Activated naive CD4-positive, alpha-beta T cell treated with Interleukin-2 at 50 U/mL for 16 hours (primary cell): ENCODE data around the gene CDH22.

Experiments used
- DNase-seq: peaks from one replicate; pipeline ENCODE4 v3.0.0-alpha.2; 2020

CDH22 gene

DNA sequence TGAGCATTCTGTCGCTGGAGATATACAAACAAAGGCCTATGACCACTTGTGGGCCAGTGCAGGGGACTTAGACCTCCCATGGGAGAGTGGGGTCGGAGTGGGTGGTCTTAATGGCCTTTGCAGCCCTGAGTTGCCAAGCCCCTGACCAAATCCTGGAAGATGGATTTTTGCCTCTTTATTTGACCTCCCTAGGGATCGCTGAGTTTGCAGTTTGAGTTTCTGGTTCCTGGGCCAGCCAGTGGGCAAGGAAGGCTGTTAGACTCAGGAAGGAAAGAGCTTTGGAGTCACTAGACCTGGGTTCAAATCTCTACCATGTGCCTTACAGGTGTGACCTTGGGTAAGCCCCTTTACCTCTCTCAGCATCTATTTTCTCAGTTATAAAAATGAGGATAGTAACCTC is 96.0 kb downstream of the CDH22 start:
- DNase-seq = no peak

DNA sequence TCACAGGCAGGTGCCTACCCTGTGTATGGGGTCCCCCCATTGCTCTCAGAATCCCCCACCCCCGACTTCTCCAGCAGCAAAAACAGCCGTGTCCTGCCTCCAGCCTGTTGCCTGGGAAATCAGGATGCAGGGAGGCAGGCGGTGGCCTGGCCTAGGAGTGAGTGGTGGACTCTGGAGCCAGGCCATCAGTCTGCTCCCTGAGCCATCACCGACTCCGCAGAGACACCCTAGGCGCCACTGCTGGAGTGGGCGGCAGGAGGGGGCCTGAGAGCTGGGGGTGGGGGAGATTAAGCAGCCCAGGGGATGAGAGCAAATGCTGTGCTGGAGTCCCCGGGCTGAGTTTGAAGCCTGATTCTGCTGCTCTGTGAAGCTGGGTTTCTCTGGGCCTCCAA is 97.0 kb downstream of the CDH22 start:
- DNase-seq = no peak

DNA sequence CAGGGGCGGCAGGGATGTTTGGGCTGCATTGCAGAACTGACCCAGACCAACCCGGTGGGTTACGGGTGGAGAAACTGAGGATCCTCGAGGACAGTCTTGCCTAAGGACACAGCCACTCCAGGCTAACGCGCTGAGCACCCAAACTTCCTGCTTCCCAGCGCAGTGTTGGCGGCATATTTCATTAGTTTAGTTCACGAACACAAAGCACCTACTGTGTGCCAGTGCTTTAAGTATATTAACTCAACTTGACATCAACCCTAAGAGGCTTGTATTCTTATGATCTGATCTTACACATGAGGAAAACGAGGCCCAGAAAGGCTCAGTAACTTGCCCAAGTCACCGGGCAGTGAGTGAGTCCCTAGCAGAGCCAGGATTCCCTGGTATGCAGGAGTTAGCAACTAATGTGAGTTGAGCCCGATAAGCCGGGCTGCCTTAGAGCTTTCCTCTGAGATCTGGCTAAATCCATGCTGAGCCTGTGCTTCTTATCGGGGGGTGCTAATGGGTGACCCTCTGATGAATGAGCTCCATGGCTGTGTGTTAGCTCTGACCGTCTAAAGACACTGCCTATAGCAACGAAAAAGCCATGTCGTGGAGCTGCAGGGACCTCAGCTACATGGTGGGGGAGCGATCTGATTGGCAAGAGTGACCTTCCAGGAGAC is 97.5 kb downstream of the CDH22 start:
- DNase-seq = no peak

DNA sequence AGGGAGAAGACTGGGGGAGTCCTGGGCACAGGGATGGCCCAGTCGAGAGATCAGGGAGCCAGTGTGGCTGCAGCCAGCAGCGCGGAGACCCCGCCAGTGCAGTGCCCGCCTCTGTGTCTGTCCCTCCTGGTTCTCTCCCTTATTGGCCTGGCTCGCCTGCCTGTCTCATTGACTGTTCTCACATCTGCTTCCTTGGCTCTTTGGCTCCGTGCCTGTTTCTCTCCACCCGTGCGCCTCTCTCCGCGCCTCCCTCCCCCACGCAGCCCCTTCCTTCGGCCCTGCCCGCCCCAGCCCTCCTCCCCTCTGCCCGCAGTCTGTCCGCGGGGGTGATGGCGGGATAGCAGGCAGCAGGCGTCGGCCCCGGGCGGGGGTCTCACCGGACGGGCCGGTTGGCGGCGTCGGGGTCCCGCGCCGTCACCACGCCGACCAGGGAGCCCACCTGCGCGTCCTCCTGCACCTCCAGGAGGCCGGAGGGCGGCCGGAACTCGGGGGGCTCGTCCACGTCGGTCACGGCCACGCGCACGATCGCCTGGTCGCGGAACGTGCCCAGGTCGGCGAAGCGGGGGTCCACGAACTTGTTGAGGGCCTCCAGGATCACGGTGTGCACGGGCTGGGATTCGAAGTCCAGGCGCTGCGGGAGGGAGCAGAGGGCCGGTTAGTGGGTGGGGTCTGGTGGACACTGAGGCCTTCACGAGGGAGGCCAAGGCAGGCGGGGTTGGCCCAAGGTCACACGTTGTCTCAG is 98.2 kb downstream of the CDH22 start:
- DNase-seq = no peak

DNA sequence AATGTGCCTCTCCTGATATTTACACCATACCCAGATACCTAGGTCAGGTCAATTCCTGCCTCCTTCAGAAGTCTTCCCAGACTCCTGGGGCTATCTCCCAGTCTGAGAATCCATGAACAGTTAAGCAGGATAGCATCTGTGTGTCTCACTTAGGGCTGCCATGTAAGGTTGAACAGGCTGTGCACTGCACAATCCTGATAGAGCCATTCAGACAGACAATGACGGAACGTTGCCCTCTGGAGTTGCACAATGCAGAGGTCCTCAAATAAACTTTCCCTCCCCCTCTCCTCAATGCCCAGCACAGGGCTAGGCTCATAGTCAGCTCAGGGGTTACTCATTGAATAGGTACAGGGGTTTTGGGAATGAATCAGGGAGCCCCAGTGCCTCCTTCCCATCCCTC is 100.5 kb downstream of the CDH22 start:
- DNase-seq = no peak

DNA sequence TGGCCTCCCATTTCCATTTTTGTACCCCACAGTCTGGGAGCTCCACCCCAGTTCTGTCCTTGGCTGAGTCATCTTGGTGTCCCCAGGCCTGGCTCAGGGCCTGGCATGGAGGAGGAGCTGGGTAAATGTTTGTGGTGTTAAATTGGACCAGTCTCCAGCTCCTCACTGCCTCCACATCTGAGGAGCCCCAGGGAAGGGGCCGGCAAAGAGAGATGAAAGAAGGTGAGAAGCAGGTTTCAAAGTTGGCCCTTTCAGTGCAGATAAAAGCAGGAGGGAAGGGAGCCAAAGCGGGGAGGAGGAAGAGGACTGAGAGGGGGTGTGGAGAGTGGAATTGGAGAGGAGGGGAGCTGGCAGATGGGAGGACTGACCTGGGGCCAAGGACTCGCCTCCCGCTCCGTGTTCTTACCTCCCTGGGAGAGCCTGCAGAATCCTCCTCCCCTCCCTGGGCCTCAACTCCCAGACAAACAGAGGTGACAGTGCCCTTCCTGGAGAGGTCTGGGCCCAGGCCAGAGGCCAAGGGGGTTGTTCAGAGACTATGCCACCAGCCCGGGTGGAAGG is 101.2 kb downstream of the CDH22 start:
- DNase-seq = no peak

DNA sequence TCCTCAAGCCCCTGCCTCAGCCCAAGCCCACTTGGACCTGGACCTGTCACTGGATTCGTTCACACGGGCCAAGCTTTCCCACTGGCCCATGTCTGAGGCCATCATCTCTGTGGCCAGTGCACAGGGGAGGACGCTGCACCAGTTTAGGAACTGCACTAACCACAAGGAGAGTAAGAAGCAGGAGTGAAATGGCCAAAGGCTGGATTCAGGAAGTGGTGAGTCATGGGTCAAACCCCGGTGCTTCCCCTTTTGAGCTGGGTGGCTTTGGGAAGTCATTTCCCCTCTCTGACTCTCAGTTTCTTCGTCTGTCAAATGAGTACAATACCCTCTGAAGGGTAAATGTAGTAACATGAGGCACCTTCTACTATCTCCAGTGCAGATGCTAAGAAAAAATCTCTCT is 102.3 kb downstream of the CDH22 start:
- DNase-seq = no peak

DNA sequence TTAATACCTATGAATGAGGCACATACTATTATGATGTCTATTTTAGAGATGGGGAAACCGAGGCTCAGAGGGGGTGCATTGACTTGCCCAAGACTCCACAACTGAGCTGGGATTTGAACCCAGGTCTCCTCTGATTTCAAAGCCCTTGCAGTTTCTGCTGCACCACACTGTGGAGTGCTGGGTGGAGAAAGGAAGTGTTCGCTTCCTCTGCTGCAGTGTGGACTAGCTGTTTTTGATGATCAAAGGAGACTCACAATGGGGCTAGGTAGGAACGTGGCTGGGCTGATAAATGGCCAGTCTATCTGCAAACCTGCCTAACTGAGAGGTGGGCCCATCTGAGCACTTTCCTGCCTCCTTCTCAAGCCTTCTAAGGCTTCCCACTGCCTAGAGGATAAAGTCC is 102.9 kb downstream of the CDH22 start:
- no peak for DNase-seq

DNA sequence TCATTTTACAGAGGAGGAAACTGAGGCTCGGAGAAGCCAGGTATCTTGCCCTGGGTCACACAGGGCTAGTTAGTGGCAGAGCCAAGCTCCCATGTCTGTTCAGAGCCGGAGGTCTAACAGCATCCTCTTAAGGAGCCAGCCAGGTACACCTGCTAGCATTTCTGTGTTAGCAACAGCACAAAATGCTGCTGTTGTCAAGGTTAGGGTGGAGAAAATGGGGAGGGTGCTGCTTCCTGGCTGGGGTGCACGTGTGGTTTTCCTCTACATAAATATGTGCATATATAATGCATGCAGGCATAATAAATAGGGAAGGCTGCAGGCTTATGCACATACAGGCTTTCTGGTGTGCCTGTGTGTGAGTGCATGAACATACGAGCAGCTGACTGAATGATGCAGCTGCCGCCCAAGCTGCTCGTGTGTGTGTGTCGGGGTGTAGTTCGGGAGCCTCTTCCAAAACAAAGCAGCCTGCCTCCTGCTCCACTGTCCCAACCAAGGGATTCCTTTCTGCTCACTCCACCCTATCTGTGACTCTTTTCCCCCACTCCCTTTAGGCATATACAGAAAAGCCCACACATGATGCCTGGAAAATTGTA is 103.6 kb downstream of the CDH22 start:
- no peak for DNase-seq

DNA sequence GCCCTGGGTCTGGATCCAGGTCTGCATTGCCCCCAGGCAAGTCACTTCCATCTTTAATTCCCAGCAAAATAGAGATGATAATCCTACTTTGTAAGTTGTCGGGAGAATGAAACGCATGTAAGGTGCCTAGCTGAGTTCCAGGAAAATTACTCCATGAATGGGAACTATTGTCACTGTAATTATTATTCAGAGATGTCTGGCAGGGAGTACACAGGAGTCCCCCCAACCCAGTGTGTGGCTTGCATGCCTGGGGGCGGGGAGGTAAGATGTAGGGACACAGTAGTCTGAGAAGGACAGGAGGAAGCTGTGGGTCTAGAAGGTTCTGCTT is 104.8 kb downstream of the CDH22 start:
- DNase-seq = no peak

DNA sequence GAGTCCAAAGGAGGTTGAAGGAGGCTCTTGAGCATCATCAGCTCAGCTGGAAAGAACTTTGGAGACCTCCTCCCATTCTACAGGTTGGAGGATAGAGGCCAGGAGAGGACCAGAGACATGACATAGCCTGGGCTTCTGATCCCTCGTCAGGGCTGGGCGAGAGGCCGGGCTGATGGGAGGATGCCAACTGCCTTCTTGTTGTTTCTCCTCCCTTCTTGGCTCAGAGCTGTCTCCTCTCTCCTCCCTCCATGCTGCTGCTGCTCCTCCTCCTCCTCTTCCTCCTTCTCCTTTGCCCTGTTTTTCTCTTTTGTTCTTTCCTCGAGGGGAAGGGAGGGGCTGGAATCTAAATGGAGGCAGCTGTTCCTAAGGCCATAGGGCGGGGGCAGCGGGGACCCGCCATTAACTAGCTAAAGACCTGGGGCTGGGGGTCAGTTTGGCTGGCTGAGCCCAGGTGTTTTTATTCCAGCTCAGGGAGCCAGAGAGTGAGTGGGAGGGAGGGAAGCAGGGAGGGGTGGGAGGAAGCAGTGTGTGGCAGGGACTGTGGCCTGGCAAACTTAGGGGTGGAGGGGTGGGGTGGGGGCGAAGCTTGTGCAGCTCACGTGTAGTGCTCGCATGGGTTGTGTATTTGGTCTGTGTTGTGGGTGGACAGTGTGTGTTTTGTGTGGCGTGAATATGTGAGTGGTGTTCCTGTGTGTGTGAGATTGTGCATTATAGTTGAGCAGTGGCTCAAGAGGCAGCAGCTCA is 105.4 kb downstream of the CDH22 start:
- DNase-seq = no peak

DNA sequence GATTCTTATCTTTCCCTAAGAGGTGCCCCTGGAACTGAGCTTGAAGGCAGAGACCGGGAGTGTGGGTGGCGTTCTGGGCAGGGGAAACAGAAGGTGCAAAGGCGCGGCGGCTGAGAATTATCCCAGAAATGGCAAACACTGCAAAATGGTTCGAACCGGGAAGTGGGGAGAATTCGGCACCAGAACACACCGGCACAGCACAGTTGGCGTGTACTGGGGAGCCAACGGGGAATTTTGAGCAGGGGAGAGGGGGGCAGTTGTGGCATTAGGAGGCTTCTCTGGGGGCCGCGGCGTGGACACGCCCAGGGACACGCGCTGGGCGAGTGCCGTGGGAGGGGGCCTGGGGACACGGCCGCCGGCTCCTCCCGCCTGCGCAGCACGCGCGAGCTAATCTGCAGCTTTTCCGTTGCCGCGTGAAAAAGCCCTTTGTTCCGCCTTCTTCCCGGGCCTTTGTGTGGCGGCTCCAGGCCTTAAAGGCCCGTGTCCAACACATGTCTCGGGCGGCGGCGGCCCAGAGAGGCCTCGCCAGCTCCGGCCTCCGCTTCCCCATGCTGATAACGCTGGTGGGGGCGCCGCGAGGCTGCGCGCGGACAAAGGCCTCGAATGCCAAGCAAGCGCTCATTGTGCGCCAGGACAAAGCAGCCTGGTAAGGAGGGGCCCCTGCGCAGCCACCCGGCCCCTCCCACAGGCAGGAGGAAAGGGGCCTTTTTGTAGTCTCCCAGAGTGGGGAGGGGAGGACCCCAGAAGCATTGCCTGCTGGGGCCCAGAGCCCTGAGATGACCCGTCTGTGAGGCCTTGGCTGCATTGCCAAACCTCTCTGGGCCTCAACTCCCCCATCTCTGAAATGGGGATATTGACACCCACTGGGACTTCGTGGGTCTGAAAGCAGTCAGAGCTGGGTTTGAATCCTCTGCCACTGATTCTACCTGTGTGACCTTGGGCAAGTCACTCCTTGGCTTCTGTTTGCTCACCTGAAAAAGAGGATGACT is 107.4 kb downstream of the CDH22 start:
- no peak for DNase-seq

DNA sequence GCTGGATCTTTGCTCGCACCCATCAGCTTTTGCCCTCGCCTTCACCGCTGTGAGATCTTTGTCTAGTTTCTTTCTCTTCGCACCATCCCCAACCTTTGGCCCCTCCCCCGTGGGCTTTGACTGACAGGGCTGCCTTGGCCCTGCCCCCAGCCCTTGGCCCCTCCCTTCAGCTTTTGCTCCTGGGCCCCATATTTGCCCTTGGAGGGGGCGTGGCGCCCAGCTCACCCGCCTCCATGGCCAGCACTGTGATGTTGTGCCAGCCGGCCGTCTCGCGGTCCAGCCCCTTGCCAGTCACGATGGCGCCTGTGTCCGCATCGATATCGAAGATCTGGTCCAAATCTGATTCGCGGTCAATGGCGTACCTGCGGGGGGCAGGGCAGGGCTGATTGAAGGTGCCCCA is 109.1 kb downstream of the CDH22 start:
- DNase-seq = peak; percentile 17

DNA sequence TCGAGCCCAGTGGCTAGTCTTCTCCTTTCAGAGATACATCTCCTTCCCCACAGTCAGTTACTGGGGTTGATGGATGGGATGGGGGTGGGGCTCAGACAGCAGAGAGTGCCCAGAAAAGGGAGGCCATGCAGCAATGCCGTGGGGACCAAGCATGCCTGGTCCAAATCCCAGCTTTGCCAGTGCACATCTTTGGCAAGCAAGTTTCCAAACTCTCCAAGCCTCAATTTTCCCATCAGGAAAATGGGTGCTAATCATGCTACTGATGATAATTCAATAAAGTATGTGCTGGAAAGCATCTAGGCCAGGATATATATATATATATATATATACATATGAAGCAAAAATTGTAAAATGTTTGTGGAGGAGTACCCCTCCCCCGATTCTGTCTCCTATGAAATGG is 111.3 kb downstream of the CDH22 start:
- no peak for DNase-seq

DNA sequence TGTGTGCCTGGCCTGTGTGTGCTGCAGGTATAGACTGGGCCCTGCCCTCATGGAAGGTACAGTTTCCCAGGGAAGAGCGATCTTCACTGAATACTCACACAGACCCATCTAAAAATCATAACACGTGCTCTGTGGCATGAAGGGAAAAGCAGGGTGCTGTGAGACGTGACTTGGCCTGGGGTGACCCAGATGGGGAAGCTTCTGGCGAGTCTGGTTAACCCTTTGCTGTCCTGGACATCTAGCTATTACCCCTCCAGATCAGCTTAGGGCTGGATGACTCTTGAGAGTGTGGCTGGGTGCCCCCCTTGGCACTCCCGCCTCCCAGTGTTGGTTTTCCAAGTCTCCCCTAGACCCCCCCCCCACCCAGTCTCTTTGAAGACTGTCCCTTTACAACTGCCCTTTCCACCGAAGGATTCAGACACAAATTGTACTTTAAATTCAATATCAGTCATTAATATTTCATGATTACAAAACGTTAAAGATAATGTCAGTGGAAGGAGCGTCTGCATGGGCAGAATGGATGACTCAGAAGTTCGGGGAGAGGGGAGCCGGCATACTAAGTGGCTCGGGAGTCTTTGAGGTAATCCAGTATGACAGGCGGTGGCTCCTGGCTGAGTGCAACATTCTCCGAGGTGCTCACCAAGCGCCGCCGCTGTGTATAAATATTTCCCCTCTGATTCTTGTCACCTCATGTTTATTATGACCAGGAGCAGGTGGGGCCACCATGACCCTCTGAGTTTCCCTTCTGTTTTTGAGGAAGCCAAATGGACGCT is 112.8 kb downstream of the CDH22 start:
- DNase-seq = no peak

DNA sequence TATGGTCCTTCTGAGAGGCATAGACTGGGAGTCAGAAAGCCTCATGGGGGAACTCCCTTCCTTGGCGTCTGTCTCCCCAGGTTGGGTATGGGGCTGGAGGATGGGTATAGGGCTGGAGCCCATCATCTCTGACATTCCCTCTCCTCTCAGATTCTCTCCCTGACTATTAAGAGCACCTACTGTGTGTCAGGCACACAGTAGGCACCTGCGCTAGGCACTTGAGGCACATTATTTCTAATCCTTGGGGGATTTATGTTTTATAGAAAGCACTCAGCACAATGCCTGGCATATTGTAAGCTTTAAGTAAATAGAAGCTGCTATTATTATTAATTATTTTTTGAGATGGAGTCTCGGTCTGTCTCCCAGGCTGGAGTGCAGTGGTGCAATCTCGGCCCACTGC is 113.9 kb downstream of the CDH22 start:
- no peak for DNase-seq

DNA sequence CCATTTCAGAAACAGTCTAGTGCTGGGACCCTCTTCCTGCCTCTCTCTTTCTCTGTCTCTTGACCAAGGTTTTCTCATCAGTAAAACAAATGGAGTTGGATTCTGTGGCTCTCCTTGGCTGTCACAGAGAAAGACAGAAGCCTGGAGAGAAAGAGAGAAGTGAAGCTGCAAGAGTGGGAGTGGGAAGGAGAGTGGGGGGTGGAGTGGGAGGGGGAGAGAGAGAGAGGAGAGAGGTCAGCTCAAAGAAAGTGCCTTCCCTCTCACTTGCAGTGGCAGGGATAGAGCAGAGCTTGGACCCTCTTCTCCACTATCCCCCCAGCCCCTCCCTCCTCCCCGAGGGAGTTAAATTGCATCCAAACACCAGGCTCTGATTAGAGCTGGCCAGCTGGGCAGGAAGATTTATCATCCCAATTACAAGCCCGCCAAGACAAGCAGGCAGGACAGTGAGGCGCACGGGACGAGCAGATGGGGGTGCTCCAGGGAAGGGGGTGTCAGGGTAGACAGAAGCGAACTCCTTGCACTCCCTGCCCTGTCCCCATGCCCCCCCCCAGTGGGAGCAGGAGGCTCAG is 115.8 kb downstream of the CDH22 start:
- DNase-seq = no peak

DNA sequence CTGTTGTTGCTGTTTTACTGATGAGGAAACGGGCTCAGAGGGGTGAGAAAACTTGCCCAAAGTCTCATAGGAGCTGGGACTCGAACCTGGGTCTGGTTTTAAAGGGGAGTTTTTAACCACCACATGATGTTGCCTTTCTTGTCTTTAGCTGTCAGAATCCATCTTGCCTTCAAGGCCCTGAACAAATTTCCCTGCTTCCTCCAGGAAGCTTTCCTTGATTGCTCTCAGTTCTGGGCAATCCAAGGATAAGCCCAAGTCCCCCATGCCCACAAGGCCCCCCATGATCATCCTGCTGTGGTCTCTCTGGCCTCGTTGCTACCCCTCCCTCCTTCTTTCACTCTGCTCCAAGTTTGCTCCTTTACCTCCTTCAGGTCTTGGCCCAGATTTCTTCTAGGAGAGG is 116.7 kb downstream of the CDH22 start:
- DNase-seq = no peak

DNA sequence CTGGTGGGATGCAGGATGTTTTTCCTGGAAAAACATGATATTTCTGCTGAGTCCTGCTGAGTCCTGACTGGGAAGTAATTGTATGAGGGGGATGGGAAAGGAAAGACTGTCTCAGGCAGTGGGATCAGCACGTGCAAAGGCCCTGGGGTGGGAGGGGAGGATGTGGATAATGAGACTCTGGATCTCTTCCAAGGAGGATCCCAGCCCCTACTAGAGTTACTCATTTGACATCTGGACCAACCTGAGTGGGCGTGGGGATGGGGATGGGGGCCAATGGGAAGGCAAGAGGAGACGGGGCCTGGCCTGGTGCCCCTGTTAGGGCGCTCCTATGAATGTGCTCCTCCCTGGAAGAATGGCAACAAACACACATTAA is 117.1 kb downstream of the CDH22 start:
- no peak for DNase-seq

DNA sequence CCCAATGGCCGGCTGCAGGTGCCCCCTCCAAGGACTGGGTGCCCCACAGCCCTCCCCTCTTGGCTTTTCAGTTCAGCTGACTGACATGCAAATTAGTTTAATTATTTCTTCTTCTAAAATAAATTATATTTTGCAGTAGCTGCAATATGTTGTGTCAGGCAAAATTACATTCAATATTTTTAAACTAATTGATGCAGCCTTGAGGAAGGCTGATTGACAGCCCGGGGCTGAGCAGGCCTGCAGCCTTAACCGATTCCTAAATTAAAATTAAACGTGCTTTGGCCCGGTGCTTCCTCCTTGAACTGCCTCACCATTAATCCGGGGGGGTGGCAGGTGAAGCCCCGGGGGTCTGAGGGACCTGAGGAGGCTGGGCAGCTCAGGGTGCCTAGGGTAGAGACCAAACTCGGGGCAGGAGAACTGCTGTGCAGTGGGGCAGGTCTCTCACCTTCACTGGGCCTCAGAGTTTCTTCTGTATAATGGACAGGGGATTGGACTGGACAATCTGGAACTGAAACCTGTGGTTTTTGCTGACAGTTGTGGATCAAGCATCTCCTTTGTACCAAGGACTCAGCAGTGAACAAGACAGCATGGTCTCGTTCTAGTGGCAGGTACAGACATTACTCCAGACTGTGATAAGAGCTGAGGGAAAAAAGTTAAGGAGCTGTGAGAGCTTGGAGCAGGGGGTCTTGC is 117.7 kb downstream of the CDH22 start:
- no peak for DNase-seq
